ENCODE results near the gene SRL.

The SRL gene

GRCh38 chr16:4207229-4207628, 34.7 kb downstream of the SRL start:
- TF ChIP-seq ZNF274 (IDR thresholded peaks at IDR 0.05; ENCODE audit: low read depth, low read length): no peak
- no peak overlapping the region for H3K4me3 ChIP-seq (ENCODE audit: low read length)

- H3K4me3 ChIP-seq (ENCODE audit: low read length): no peak overlapping the region
- TF ChIP-seq ZNF274 (IDR thresholded peaks at IDR 0.05; ENCODE audit: low read depth, low read length): no peak
Observed at GRCh38 chr16:4206680-4207079, 35.2 kb downstream of the SRL start.

- TF ChIP-seq ZNF274 (IDR thresholded peaks at IDR 0.05; ENCODE audit: low read depth, low read length): no peak
Observed at GRCh38 chr16:4205971-4206370, 35.9 kb downstream of the SRL start.

GRCh38 chr16:4204521-4204920, 37.4 kb downstream of the SRL start:
- H3K4me3 ChIP-seq (ENCODE audit: low read length): no peak overlapping the region
- no peak for TF ChIP-seq ZNF274 (IDR thresholded peaks at IDR 0.05; ENCODE audit: low read depth, low read length)

More at GRCh38 chr16:4205971-4206370, 35.9 kb downstream of the SRL start:
- H3K4me3 ChIP-seq (ENCODE audit: low read length): no peak overlapping the region

GRCh38 chr16:4203748-4204147, 38.1 kb downstream of the SRL start:
- TF ChIP-seq ZNF274 (IDR thresholded peaks at IDR 0.05; ENCODE audit: low read depth, low read length): no peak
- no peak overlapping the region for H3K4me3 ChIP-seq (ENCODE audit: low read length)

- no peak overlapping the region for H3K4me3 ChIP-seq (ENCODE audit: low read length)
Observed at GRCh38 chr16:4202615-4203345, 39.1 kb downstream of the SRL start.

GRCh38 chr16:4200781-4201137, 41.1 kb downstream of the SRL start:
- H3K4me3 ChIP-seq (ENCODE audit: low read length): no peak overlapping the region

More at GRCh38 chr16:4202615-4203345, 39.1 kb downstream of the SRL start:
- TF ChIP-seq ZNF274 (IDR thresholded peaks at IDR 0.05; ENCODE audit: low read depth, low read length): no peak

GRCh38 chr16:4200000-4200780, 41.7 kb downstream of the SRL start:
- no peak for TF ChIP-seq ZNF274 (IDR thresholded peaks at IDR 0.05; ENCODE audit: low read depth, low read length)
- no peak overlapping the region for H3K4me3 ChIP-seq (ENCODE audit: low read length)

More at GRCh38 chr16:4200781-4201137, 41.1 kb downstream of the SRL start:
- TF ChIP-seq ZNF274 (IDR thresholded peaks at IDR 0.05; ENCODE audit: low read depth, low read length): no peak

- no peak for TF ChIP-seq ZNF274 (IDR thresholded peaks at IDR 0.05; ENCODE audit: low read depth, low read length)
- no peak overlapping the region for H3K4me3 ChIP-seq (ENCODE audit: low read length)
Observed at GRCh38 chr16:4198816-4199215, 43.1 kb downstream of the SRL start.

GRCh38 chr16:4194661-4195060, 47.2 kb downstream of the SRL start:
- TF ChIP-seq ZNF274 (IDR thresholded peaks at IDR 0.05; ENCODE audit: low read depth, low read length): no peak
- no peak overlapping the region for H3K4me3 ChIP-seq (ENCODE audit: low read length)

- TF ChIP-seq ZNF274 (IDR thresholded peaks at IDR 0.05; ENCODE audit: low read depth, low read length): no peak
- H3K4me3 ChIP-seq (ENCODE audit: low read length): no peak overlapping the region
Observed at GRCh38 chr16:4193920-4194319, 48.0 kb downstream of the SRL start.

- no peak overlapping the region for H3K4me3 ChIP-seq (ENCODE audit: low read length)
- TF ChIP-seq ZNF274 (IDR thresholded peaks at IDR 0.05; ENCODE audit: low read depth, low read length): no peak
Observed at GRCh38 chr16:4192206-4192605, 49.7 kb downstream of the SRL start.

- no peak for TF ChIP-seq ZNF274 (IDR thresholded peaks at IDR 0.05; ENCODE audit: low read depth, low read length)
- no peak overlapping the region for H3K4me3 ChIP-seq (ENCODE audit: low read length)
Observed at GRCh38 chr16:4190712-4191333, 51.1 kb downstream of the SRL start.

GRCh38 chr16:4190086-4190485, 51.8 kb downstream of the SRL start:
- no peak for TF ChIP-seq ZNF274 (IDR thresholded peaks at IDR 0.05; ENCODE audit: low read depth, low read length)
- H3K4me3 ChIP-seq (ENCODE audit: low read length): no peak overlapping the region

Data from GM08714 (cell line).